Activated T-cell treated with anti-CD3 and anti-CD28 coated beads, Interleukin-2, amount 50 U/mL, for 1 hour (primary cell): ENCODE measurements around the gene RSPH1.
"Not testable (repeated sequence)": the region's sequence is repeated elsewhere in the genome, so short reads cannot be mapped to it uniquely, and the experiment has no call there.

Experiments
- DNase-seq: peaks from one replicate; pipeline ENCODE4 v3.0.0-alpha.2; 2020

RSPH1 gene

GRCh38 chr21:42480736-42481135 is 15.3 kb downstream of the RSPH1 start:
- no peak for DNase-seq

GRCh38 chr21:42479582-42479981 is 16.4 kb downstream of the RSPH1 start:
- DNase-seq = no peak

DNA sequence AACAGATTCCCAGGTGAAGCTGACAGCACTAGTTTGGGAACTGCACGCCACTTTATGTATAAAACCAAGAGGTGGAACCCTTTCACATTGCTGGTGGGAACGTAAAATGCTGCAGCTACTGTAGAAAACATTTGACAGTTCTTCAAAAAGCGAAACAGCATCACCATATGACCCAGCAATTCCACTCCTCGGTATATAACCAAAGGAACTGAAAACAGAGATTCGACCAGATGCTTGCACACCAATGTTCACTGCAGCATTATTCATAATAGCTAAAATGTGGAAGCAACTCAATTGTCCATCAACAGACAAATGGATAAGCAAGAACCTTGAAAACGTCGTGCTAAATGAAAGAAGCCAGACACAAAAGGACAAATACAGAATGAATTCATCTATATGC is 17.5 kb downstream of the RSPH1 start:
- no peak for DNase-seq

- DNase-seq = no peak
Measured at GRCh38 chr21:42476388-42477331, 19.4 kb downstream of the RSPH1 start.

DNA sequence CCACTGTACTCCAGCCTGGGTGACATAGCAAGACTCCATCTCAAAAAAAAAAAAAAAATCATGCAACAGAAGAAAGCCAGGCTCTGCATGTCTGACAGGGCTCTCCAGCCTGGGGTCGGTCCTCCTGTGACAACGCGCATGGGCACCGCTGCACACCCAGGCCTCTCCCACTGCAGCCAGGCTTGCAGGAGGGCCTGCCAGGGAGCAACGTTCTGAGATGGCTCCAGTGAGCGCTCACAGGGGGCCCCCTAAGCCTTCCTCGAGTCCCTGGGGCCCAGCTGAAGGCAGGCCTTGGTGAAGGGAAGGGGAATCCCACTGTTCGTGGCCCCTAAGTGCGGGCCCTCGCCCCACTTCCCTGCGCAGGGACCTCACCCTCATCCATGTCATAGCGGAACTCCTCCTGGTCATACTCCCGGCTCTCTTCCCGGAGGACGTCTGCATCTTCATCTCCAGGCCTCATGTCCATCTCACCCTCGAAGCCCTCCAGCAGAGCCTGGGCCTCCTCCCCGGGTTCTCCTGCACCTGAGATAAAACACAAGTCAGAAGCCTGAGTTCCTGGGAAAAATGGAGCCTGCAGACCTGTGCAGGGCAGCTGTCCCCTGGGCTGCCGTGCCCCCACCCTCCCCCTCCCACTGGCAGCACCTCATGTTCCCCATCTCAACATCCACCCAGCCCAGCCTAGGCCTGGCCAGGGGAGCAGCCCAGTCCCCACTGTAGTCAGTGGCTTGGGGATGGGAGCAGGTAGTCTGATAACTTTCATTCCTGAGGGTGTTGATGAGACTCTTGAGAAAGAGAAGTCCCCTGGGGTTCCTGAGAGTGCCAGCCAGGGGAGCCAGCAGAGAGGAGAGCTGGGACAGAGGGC is 20.3 kb downstream of the RSPH1 start:
- DNase-seq = no peak

DNA sequence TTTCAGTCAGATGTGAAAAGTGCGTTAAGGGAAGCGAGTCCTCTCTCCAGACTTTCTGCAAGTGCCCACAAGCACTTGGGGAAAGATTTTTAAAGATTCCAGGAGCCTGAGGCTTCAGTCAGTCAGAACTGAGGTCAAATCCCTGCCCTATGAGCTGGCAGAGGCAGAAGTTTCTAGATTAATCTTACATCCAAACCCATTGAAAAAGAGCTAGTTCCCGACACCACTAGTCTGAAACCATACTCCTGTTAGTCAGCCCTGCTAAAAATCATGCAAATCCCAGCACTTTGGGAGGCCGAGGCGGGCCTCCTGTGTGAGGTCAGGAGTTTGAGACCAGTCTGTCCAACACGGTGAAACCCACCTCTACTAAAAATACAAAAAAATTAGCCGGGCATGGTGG is 21.0 kb downstream of the RSPH1 start:
- no peak for DNase-seq

DNA sequence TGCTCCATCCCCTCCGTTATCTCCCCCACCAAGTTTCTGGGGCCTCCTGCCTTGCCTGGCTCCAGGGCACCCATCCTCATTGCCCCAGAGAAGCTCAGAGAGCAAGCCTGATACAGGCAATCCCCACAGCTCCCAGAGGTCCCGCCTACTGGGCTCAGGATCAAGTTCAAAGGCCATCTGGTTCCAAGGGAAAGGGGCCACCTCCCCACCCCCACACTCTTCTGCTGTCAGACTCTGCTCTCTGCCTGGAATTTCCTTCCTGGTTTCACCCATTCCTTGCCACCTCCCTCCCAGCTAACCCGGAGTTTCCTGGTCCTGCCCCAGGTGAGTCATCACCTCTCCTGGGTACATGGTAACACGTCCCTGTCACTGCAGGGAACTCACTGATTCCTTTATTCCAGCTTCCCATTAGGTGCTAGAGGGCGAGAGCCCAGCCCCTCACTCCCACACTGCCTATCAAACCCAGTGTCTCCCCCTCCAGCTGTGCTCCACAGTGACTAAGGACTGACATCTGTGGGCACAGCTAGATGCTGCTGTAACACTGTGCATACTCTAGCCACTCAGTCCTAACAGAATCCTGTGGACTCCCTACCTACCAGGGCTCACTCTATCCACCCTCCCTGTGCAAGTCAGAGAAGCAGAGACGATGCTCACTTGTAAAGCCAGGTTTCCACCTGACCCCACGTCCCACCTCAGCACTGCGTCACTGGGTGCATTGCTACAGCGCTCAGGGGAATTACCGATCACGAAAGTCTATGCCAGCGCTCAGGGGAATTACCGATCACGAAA is 21.8 kb downstream of the RSPH1 start:
- DNase-seq = no peak

DNA sequence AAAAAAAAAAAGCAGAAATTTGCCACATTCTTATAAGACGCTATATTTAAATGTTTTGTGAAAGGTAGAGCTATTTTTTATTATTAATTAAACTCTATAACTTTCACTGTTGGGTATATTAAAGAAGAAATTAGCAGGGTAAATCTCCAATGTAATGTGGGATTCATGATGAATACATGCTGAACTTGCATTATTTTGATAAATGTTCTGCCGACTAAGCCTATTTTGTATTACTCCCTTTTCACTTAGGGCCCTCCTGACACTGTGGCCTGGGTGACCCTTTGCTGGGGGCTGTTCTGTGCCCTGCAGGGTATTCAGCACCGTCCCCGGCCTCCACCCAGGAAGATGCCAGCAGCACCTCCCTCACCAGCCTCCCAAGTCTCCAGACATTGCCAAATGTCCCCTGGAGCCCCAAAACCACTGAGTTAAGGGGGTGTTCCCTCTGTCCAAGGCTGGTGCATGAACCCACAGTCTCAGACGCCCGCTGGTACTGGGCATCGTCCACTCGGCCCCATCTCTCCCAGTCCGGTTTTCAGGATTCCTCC is 22.5 kb downstream of the RSPH1 start:
- DNase-seq = no peak

DNA sequence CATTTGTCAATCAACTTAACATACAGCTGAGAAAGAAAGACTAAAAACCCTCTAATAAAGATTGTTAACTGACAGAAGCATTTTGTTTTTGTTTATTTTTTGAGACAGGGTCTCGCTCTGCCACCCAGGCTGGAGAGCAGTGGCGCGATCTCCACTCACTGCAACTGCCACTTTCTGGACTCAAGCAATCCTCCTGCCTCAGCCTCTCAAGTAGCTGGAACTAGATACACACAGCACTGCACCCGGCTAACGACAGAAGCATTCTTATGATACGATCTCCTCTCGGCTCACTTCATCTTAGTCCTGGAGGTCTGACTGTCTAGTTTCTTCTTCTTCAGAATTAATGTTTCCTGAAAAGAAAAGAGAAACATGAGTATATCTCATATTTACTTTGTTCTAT is 23.5 kb downstream of the RSPH1 start:
- no peak for DNase-seq

DNA sequence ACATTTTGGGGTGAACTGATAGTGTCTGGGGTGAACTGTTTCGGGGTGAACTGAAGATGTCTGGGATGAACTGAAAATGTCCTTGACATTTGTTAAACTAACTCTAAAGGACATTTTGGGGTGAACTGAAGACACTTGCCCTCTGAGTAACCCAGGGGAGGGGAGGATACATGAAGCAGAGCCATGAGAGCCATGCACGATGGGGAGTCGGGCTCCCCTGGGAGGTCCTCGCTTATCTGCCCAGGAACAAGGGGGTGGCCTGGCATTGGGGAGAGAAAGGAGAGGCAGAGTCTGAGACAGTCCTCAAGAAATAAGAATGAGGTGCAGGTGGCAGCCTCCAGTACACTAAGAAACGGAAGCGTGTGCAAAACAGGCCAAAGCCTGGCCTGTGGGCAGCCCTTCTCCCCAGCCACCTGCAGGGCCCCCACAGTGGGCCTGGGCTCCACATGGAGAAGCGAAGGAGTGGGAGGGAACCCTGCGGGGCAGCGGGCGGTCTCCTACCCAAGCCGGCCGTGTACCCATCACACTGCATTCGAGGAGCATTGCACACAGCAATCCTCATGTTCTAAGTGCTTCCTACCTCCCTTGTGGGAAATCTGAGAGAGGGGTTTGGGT is 24.2 kb downstream of the RSPH1 start:
- DNase-seq = no peak

DNA sequence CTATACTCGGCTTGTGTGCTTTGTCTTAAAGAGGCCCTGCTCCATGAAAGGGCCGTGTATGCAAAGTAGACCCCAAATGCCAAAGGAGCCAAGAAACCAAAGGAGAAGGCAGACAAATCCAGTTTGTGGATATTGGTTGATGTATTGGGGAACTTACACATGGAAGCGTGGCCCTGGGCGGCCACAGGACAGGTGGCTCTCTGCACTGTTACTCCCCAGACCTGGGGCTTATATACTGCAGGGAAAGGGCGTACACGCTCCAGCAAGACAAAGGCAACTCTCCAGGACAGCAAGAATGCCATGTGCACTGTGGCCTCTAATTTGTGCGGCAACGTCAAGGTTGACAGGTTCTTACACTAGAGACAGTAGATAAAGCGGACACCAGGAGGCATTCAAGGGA is 24.8 kb downstream of the RSPH1 start:
- DNase-seq = no peak

GRCh38 chr21:42469726-42470125 is 26.3 kb downstream of the RSPH1 start:
- not testable (repeated sequence) for DNase-seq

GRCh38 chr21:42469272-42469671 is 26.8 kb downstream of the RSPH1 start:
- DNase-seq = no peak

DNA sequence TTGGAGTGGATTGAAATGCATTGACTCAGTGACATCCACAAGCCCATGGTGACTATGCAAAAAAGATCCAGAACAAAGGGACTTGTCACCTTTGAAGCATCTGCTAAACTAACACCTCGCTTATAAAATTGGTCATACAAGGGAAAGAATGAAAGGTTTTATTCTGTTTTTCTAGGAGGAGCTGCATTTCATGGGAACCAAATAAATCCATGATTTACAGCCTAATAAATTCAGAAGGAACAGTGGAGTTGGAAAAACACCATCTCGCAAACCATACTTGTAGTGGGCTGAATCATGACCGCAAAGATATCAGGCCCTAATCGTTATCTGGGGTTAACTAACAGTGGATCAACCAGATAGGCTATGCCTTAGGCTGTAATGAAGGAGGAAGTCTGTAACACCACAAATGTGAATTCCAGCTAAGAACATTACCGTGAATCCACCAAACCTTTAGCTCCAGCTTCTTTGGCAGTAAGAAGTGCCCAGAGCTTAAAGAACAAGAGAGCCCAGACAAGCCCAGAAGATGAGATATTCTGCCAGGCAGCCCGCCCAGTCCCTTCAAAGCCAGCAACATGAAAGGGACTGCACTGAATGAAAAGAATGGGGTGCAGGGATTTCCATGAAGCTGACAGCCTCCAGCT is 27.4 kb downstream of the RSPH1 start:
- no peak for DNase-seq

DNA sequence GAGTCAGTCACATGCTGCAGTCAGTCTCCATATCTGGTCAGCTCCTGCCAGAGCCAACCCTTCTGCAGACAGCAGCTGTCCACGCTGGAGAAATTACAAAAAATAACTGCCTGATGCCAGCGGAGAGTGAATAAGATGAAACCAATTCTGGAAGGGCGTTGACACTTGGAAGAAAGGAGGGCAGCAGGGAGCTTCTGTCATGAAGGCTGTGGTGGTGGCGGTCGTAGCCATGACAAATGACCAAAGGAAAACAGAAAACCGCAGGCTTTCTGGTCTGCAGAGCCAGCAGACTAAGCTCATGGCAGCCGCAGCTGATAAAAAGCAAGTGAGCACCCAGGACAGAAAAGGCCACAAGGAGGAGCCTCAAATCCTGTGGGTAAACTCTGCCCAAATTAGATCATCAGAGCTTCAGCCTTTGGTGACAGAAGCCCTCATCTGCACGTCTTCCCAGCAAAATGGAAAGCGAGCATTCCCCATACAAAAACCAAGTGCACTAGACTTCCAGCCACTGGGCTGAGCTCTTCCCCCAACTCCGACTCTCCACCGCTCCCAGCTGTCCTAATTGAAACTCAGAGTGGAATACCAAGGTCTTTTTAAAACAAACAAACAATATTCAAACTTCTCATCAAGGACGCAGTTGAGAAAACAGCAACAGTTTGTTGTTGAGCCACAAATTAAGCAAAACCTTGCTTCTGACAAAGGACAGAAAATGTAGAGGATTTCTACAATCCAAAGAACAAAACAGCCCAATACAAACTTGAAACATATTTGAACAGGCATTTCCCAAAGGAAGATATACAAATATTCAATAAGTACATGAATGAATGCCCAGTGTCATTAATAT is 28.7 kb downstream of the RSPH1 start:
- no peak for DNase-seq

GRCh38 chr21:42466700-42467099 is 29.3 kb downstream of the RSPH1 start:
- no peak for DNase-seq

- no peak for DNase-seq
Measured at GRCh38 chr21:42465803-42466127, 30.3 kb downstream of the RSPH1 start.

DNA sequence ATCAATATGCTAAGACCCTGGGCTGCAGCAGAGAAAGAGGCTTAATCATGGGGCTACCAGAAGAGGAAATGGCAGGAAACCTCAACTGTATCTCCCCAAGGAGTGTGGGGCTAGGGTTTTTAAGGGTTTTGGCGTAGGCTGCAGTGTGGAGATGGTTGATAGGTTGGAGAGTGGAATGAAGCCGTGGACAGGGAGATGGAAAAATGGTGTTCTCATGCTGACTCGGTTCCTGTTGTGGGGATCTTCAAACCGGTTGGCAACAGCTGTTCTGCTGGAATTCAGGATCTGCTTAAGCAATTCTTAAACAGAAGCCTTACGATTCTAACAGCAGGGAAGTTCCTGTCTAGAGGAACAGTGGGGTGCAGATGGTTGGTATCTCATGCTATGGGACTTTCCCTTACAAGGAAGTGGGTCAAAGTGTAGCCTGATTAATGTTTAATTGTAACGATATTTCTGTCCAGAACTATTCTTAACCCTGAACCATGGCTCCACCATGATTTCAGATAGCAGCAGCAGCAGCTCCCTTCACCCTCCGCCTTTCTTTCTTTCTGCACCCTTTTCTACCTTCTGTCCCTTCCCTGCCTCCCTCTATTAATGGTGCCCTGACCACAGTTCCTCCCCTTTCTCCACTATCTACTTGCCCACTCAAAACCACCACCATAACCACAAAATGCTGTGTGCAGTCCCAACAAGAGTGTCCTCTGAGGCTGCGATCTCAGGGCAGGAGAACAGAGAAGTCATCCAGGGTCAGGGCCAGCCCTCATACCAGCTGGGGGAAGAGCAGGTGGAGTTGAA is 30.8 kb downstream of the RSPH1 start:
- no peak for DNase-seq

GRCh38 chr21:42463861-42464515 is 32.0 kb downstream of the RSPH1 start:
- DNase-seq = peak; percentile 75
